ENCODE results near the gene FZR1. TPM values are rescaled to one million over a fixed set of nuclear protein-coding genes. Genes with fewer than 3 reads are reported as not detected.

FZR1 gene
- total RNA-seq, 1 experiment from 2014 or later: 51.4 TPM

DNA sequence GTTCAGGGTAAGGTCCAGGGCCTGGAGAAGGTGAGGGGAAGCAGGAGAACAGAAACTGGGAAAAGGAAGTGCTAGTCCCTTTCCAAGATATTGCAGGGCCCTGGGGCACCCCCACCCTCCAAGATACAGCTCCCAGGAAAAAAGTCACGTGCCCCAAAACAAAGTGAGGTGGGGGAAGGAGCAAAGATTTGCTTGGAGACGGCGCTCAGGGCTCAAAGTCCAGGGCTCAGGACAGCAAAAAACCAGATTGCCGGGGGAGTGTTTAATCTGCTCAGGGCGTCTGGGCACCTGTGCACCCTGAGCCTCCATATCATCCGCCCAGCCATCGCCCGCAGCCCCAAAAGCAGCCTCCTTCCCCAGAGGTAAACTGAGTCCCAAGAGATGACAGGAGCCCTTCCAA, 32.1 kb upstream of the FZR1 start:
- no peaks in the 10 kb centered on the region for H3K79me1 ChIP-seq (ENCODE audit: insufficient read depth, low read depth, low read length, poor library complexity, severe bottlenecking)
- H2AK5ac ChIP-seq (ENCODE audit: insufficient read length, low read length): no peak overlapping the region
- no peak overlapping the region for H3T11ph ChIP-seq (ENCODE audit: low read length)
- H2BK12ac ChIP-seq (ENCODE audit: insufficient read length, low read depth, low read length): no peak overlapping the region
- no CpG with 5 or more reads among the region's 8 CpGs for WGBS (ENCODE audit: extremely low coverage, insufficient read length, low lambda C conversion rate)
- H3K27me3 ChIP-seq (ENCODE audit: insufficient read depth, low read length): peaks cover 3% of the 10 kb centered on the region; the same call in 1 of the 2 replicates
- H2AFZ ChIP-seq (ENCODE audit: low read length): no peak overlapping the region
- no peak overlapping the region for H2BK20ac ChIP-seq (ENCODE audit: low read depth, low read length, poor library complexity, severe bottlenecking)
- Mint-ChIP-seq H3K27ac (no peak overlapping the region), H3K27me3 (ENCODE audit: low read depth) (peaks cover 32% of the 10 kb centered on the region), H3K4me1 (peaks cover 3 to 7% of the 10 kb centered on the region in 2 experiments; a peak in 3 of 4 replicates), H3K9me3 (peaks cover 2 to 12% of the 10 kb centered on the region in 2 experiments; a peak in 3 of 5 replicates), H3K36me3 (ENCODE audit: insufficient read depth in 1 of 3, low read depth in 3 of 3) (no peaks in the 10 kb centered on the region; a peak in 1 of 7 replicates), H3K4me3 (no peak overlapping the region)
- no peak overlapping the region for H3K4me2 ChIP-seq (ENCODE audit: insufficient read depth, insufficient read length, low read length)
- no peaks in the 10 kb centered on the region for H4K20me1 ChIP-seq (ENCODE audit: control insufficient read depth, insufficient read depth, insufficient read length)
- no peaks in the 10 kb centered on the region for H3K9me3 ChIP-seq (ENCODE audit: control insufficient read depth, low read depth, low read length)
- DNase-seq: no peak
- no peak overlapping the region for H2BK5ac ChIP-seq (ENCODE audit: insufficient read length, low read length)
- no peak overlapping the region for H4K5ac ChIP-seq (ENCODE audit: insufficient read length, low read depth, low read length)
- H3K27ac ChIP-seq (ENCODE audit: insufficient read length, low read depth, low read length): no peak overlapping the region
- no peak overlapping the region for H2BK120ac ChIP-seq (ENCODE audit: low read depth, low read length, poor library complexity, severe bottlenecking)
- no peaks in the 10 kb centered on the region for H3K79me2 ChIP-seq (ENCODE audit: insufficient read depth, low read length)
- no peak overlapping the region for H3K56ac ChIP-seq (ENCODE audit: insufficient read length, low read depth, low read length)
- no peaks in the 10 kb centered on the region for H3K4me1 ChIP-seq (ENCODE audit: insufficient read depth, low read length)
- H3K23ac ChIP-seq (ENCODE audit: insufficient read length, low read depth, low read length): no peak overlapping the region
- no peak overlapping the region for H3K9ac ChIP-seq (ENCODE audit: extremely low read depth, insufficient read length, low read length)
- no peak overlapping the region for H3K14ac ChIP-seq (ENCODE audit: insufficient read depth, low read length)
- TF ChIP-seq, protein P1, sequence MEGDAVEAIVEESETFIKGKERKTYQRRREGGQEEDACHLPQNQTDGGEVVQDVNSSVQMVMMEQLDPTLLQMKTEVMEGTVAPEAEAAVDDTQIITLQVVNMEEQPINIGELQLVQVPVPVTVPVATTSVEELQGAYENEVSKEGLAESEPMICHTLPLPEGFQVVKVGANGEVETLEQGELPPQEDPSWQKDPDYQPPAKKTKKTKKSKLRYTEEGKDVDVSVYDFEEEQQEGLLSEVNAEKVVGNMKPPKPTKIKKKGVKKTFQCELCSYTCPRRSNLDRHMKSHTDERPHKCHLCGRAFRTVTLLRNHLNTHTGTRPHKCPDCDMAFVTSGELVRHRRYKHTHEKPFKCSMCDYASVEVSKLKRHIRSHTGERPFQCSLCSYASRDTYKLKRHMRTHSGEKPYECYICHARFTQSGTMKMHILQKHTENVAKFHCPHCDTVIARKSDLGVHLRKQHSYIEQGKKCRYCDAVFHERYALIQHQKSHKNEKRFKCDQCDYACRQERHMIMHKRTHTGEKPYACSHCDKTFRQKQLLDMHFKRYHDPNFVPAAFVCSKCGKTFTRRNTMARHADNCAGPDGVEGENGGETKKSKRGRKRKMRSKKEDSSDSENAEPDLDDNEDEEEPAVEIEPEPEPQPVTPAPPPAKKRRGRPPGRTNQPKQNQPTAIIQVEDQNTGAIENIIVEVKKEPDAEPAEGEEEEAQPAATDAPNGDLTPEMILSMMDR (conservative IDR thresholded peaks at IDR 0.05): no peak
- H2BK15ac ChIP-seq (ENCODE audit: low read depth, low read length): no peak overlapping the region
- H3K23me2 ChIP-seq (ENCODE audit: insufficient read length, low read depth, low read length, poor library complexity, severe bottlenecking): peaks cover 4% of the 10 kb centered on the region
- no peak overlapping the region for H4K8ac ChIP-seq (replicated peaks; ENCODE audit: insufficient read length, low read depth, low read length)
- no peak overlapping the region for H4K91ac ChIP-seq (ENCODE audit: insufficient read length, low read depth, low read length)
- H3K4ac ChIP-seq (ENCODE audit: low read depth, low read length): no peak overlapping the region
- H3K18ac ChIP-seq (ENCODE audit: insufficient read length, low read depth, low read length): no peak overlapping the region

Measured in H9 (cell line).